HCT116 (cell line): ENCODE results near the gene HASPIN. TPM values are rescaled to one million over a fixed set of nuclear protein-coding genes. Genes with fewer than 3 reads are reported as not detected.

Source experiments
- ATAC-seq: fragments of 200-7000 bp; cut with Tn5 transposase; 2 replicates; pipeline ENCODE4 v1.9.1; 2020; ENCODE audit warnings: mild to moderate bottlenecking, moderate library complexity
- BruUV-seq: library from RNA; stranded (reverse); fragments of 400-500 nt; replicated peaks from 2 replicates; lab custom pipeline; 2021; lab: Mats Ljungman, UMichigan
- CTCF ChIA-PET: fragments of 300-600 bp; sonication (Branson Sonifier 250); formaldehyde crosslinking; loops from one replicate; lab custom pipeline; 2021; ENCODE audit warnings: antibody characterized with exemption; lab: Charles Lee
- POLR2A ChIA-PET: fragments of 300-600, 350-600 bp; sonication (Branson Sonifier 250); formaldehyde crosslinking; loops from one replicate; lab custom pipeline; 2021; ENCODE audit warnings: antibody characterized with exemption; lab: Charles Lee
- RAD21 ChIA-PET, 2 experiments: fragments of 300-600 bp; sonication (Branson Sonifier 250); formaldehyde crosslinking; loops; one replicate each; lab custom pipeline; 2023; ENCODE audit warnings: low total read pairs in 2 of 2; ENCODE audit not compliant: uncharacterized antibody in 2 of 2, unreplicated experiment in 2 of 2, low non-redundant PET in 1 of 2; lab: Charles Lee
- DNase-seq: peaks from one replicate; pipeline ENCODE4 v3.0.0-alpha.2; 2010; ENCODE audit warnings: low read depth, low spot score
- H2AFZ ChIP-seq: fragments of 200-600 bp; shearing (Covaris generic), sonication (generic); 2 replicates; pipeline ENCODE4 v1.6.1; 2017; ENCODE audit warnings: low read depth, mixed run types, mixed read lengths, antibody characterized with exemption, low read length; ENCODE audit not compliant: poor library complexity, severe bottlenecking
- H3K27ac ChIP-seq: 2 replicates; pipeline ENCODE4 v1.5.1; 2012; ENCODE audit warnings: low read depth, low read length
- H3K27me3 ChIP-seq: fragments of 200-600 bp; sonication (generic); 2 replicates; pipeline ENCODE4 v1.6.1; 2016; ENCODE audit warnings: mixed run types, low read length, mixed read lengths; ENCODE audit not compliant: insufficient read depth
- H3K36me3 ChIP-seq, 2 experiments: fragments of 200-500 bp in 1 of 2; fragments of 200-600 bp in 1 of 2; sonication (Bioruptor generic) in 1 of 2; sonication (generic) in 1 of 2; 2 replicates each; pipeline versions ENCODE4 v1.5.1 to v1.6.1; 2014 to 2016; ENCODE audit warnings: low read length in 2 of 2, inconsistent platforms in 1 of 2, mixed read lengths in 1 of 2, mixed run types in 1 of 2; ENCODE audit not compliant: insufficient read depth in 2 of 2, control insufficient read depth in 1 of 2
- H3K4me1 ChIP-seq, 2 experiments: fragments of 200-600 bp in 1 of 2; sonication (generic) in 1 of 2; 2 replicates each; pipeline versions ENCODE4 v1.5.1 to v1.6.1; 2012 to 2017; ENCODE audit warnings: low read length in 2 of 2, inconsistent platforms in 1 of 2, mild to moderate bottlenecking in 1 of 2, mixed read lengths in 1 of 2, mixed run types in 1 of 2, moderate library complexity in 1 of 2; ENCODE audit not compliant: insufficient read depth in 2 of 2, control insufficient read depth in 1 of 2
- H3K4me2 ChIP-seq: fragments of 200-600 bp; sonication (generic); 2 replicates; pipeline ENCODE4 v1.6.1; 2017; ENCODE audit warnings: mixed run types, low read length, mixed read lengths
- H3K4me3 ChIP-seq, 2 experiments: fragments of 200-600 bp in 1 of 2; sonication (generic) in 1 of 2; replicated peaks in 1 of 2; 2 replicates each; pipeline ENCODE4 v1.5.1; 2011 to 2016; ENCODE audit warnings: low read length in 2 of 2, control low read depth in 1 of 2, low read depth in 1 of 2, mild to moderate bottlenecking in 1 of 2, mixed read lengths in 1 of 2, mixed run types in 1 of 2
- H3K79me2 ChIP-seq: fragments of 200-600 bp; sonication (generic); 2 replicates; pipeline ENCODE4 v1.6.1; 2017; ENCODE audit warnings: mild to moderate bottlenecking, mixed run types, low read length, moderate library complexity, mixed read lengths; ENCODE audit not compliant: insufficient read depth
- H3K9ac ChIP-seq: fragments of 200-600 bp; sonication (generic); 2 replicates; pipeline ENCODE4 v1.6.1; 2016; ENCODE audit warnings: low read length, mixed read lengths
- H3K9me2 ChIP-seq: fragments of 200-600 bp; sonication (generic), shearing (Covaris generic); 2 replicates; pipeline ENCODE4 v1.6.1; 2017; ENCODE audit warnings: mixed run types, mild to moderate bottlenecking, moderate library complexity; ENCODE audit not compliant: insufficient read depth
- H3K9me3 ChIP-seq, 2 experiments: fragments of 200-500 bp in 1 of 2; fragments of 200-600 bp in 1 of 2; sonication (Bioruptor generic) in 1 of 2; sonication (generic) in 1 of 2; 2 replicates each; pipeline ENCODE4 v1.6.1; 2014 to 2017; ENCODE audit warnings: low read length in 2 of 2, mixed read lengths in 2 of 2, inconsistent platforms in 1 of 2, low read depth in 1 of 2, mild to moderate bottlenecking in 1 of 2, mixed run types in 1 of 2, moderate library complexity in 1 of 2; ENCODE audit not compliant: control insufficient read depth in 1 of 2, insufficient read depth in 1 of 2
- H4K20me1 ChIP-seq: fragments of 200-600 bp; sonication (generic), shearing (Covaris generic); 2 replicates; pipeline ENCODE4 v1.6.1; 2017; ENCODE audit warnings: mixed run types, mild to moderate bottlenecking, moderate library complexity; ENCODE audit not compliant: insufficient read depth
- ATF3 ChIP-seq: IDR thresholded peaks from 2 replicates; pipeline ENCODE4 v1.6.1; 2012
- CBX3 ChIP-seq: IDR thresholded peaks from 2 replicates; pipeline ENCODE4 v1.6.1; 2012; ENCODE audit warnings: low read depth
- CEBPB ChIP-seq: IDR thresholded peaks from 2 replicates; pipeline ENCODE4 v1.6.1; 2012; ENCODE audit warnings: low read depth
- CTCF ChIP-seq, 3 experiments: fragments of 200-600 bp in 1 of 3; sonication (generic) in 1 of 3; IDR thresholded peaks in 2 of 3; conservative IDR thresholded peaks in 1 of 3; 2 replicates each; pipeline ENCODE4 v1.5.1; 2012 to 2017; ENCODE audit warnings: low read depth in 2 of 3, low read length in 2 of 3, antibody characterized with exemption in 1 of 3, borderline replicate concordance in 1 of 3, control low read depth in 1 of 3, mild to moderate bottlenecking in 1 of 3, mixed read lengths in 1 of 3, mixed run types in 1 of 3, moderate library complexity in 1 of 3; ENCODE audit not compliant: insufficient read depth in 1 of 3
- ELF1 ChIP-seq: IDR thresholded peaks from 2 replicates; pipeline ENCODE4 v1.6.1; 2012; ENCODE audit warnings: low read depth, borderline replicate concordance
- EZH2phosphoT487 ChIP-seq: fragments of 200-600 bp; IDR thresholded peaks from 2 replicates; pipeline ENCODE4 v1.6.1; 2018; ENCODE audit warnings: antibody characterized with exemption, borderline replicate concordance
- FOSL1 ChIP-seq: IDR thresholded peaks from 2 replicates; pipeline ENCODE4 v1.6.1; 2012; ENCODE audit warnings: low read depth
- JUND ChIP-seq: IDR thresholded peaks from 2 replicates; pipeline ENCODE4 v1.6.1; 2012
- MAX ChIP-seq: IDR thresholded peaks from 2 replicates; pipeline ENCODE4 v1.6.1; 2012
- POLR2A ChIP-seq: IDR thresholded peaks from 2 replicates; pipeline ENCODE4 v1.7.0; 2011; ENCODE audit warnings: borderline replicate concordance; ENCODE audit not compliant: insufficient read depth, insufficient read length; ENCODE audit errors: extremely low read depth
- POLR2AphosphoS5 ChIP-seq: IDR thresholded peaks from 2 replicates; pipeline ENCODE4 v1.6.1; 2011; ENCODE audit warnings: mild to moderate bottlenecking, low read depth, low read length, moderate library complexity
- RAD21 ChIP-seq: IDR thresholded peaks from 2 replicates; pipeline ENCODE4 v1.6.1; 2012; ENCODE audit warnings: low read depth, mild to moderate bottlenecking
- SIN3A ChIP-seq: IDR thresholded peaks from 2 replicates; pipeline ENCODE4 v1.6.1; 2012; ENCODE audit warnings: low read depth
- SRF ChIP-seq: IDR thresholded peaks from 2 replicates; pipeline ENCODE4 v1.6.1; 2012; ENCODE audit warnings: low read depth
- YY1 ChIP-seq: IDR thresholded peaks from 2 replicates; pipeline ENCODE4 v1.6.1; 2011; ENCODE audit warnings: low read length, low read depth, moderate library complexity, mild to moderate bottlenecking; ENCODE audit not compliant: insufficient replicate concordance; ENCODE audit errors: extremely low read depth
- ZBTB33 ChIP-seq: IDR thresholded peaks from 2 replicates; pipeline ENCODE4 v1.6.1; 2011; ENCODE audit warnings: mild to moderate bottlenecking, low read length, moderate library complexity; ENCODE audit not compliant: insufficient replicate concordance; ENCODE audit errors: extremely low read depth
- ZFX ChIP-seq: fragments of 450-650 bp; IDR thresholded peaks from 2 replicates; pipeline ENCODE4 v1.6.1; 2017
- ZNF274 ChIP-seq: fragments of 200-500 bp; sonication (Bioruptor generic); IDR thresholded peaks from 2 replicates; pipeline ENCODE4 v1.6.1; 2014; ENCODE audit warnings: mild to moderate bottlenecking, low read depth, low read length, inconsistent platforms
- intact Hi-C: fragments of 100-400 bp; cut with micrococcal nuclease; formaldehyde crosslinking; loops from 2 replicates; pipeline ENCODE4 v1.10.0; 2022
- total RNA-seq: library from RNA; stranded (reverse); gene quantifications from one replicate; pipeline ENCODE4 v1.2.1, GENCODE V29; 2021; ENCODE audit not compliant: unreplicated experiment

HASPIN gene
- total RNA-seq, 1 experiment from 2014 or later = 19.6 TPM

GRCh38 chr17:3766779-3767178, 43.1 kb downstream of the HASPIN start:
- no peak overlapping the region for H3K4me3 ChIP-seq
- CTCF ChIA-PET = interaction anchor here (1.2 kb wide), 1 partner anchor 29 kb away, joined by 3 read pairs; no protein-coding TSS in a partner anchor
- no peak overlapping the region for H3K9ac ChIP-seq
- H3K27ac ChIP-seq = no peak overlapping the region
- H3K36me3 ChIP-seq = no peaks in the 10 kb centered on the region
- no peaks in the 10 kb centered on the region for H3K79me2 ChIP-seq
- H3K27me3 ChIP-seq = no peaks in the 10 kb centered on the region
- DNase-seq (no peak), ATAC-seq (no peak)
- BruUV-seq = no TSS peak
- intact Hi-C loops = no loop called here
- no peaks in the 10 kb centered on the region for H4K20me1 ChIP-seq
- H3K4me1 ChIP-seq = peaks cover 0 to 17% of the 10 kb centered on the region in 2 experiments; a peak in 2 of 4 replicates
- H3K9me3 ChIP-seq = no peaks in the 10 kb centered on the region
- no peak overlapping the region for H3K4me2 ChIP-seq
- RAD21 ChIA-PET = no interaction called here
- TF ChIP-seq CTCF (IDR thresholded peaks at IDR 0.05 in 2 of 3, conservative IDR thresholded peaks at IDR 0.05 in 1 of 3; ENCODE audit: borderline replicate concordance in 1 of 3, insufficient read depth in 1 of 3, low read depth in 2 of 3, low read length in 2 of 3) = no peak
- TF ChIP-seq CBX3 = no peak
- no peak for TF ChIP-seq ZFX
- TF ChIP-seq POLR2A = no peak
- no peak for TF ChIP-seq SIN3A
- no peak for TF ChIP-seq YY1
- no peak for TF ChIP-seq SRF
- no peak for TF ChIP-seq EZH2phosphoT487
- TF ChIP-seq CEBPB = no peak
- TF ChIP-seq JUND = no peak
- no peak for TF ChIP-seq RAD21
- no peak for TF ChIP-seq ZBTB33
- TF ChIP-seq ATF3 = no peak
- TF ChIP-seq ELF1 = no peak
- TF ChIP-seq MAX = no peak
- TF ChIP-seq ZNF274 = no peak
- TF ChIP-seq POLR2AphosphoS5 = no peak
- TF ChIP-seq FOSL1 = no peak
- no peaks in the 10 kb centered on the region for H3K9me2 ChIP-seq
- H2AFZ ChIP-seq = no peak overlapping the region
- POLR2A ChIA-PET = no interaction called here
